D341Med (cell line): ENCODE data around the gene DDHD1.
A peak's percentile ranks its signal among the peaks of the same experiment; 100 is the strongest.
"Not testable (repeated sequence)": the region's sequence is repeated elsewhere in the genome, so short reads cannot be mapped to it uniquely, and the experiment has no call there.

Experiments
- DNase-seq: peaks from one replicate; pipeline ENCODE4 v3.0.0; 2012; ENCODE audit warnings: low spot score

Gene DDHD1

DNA sequence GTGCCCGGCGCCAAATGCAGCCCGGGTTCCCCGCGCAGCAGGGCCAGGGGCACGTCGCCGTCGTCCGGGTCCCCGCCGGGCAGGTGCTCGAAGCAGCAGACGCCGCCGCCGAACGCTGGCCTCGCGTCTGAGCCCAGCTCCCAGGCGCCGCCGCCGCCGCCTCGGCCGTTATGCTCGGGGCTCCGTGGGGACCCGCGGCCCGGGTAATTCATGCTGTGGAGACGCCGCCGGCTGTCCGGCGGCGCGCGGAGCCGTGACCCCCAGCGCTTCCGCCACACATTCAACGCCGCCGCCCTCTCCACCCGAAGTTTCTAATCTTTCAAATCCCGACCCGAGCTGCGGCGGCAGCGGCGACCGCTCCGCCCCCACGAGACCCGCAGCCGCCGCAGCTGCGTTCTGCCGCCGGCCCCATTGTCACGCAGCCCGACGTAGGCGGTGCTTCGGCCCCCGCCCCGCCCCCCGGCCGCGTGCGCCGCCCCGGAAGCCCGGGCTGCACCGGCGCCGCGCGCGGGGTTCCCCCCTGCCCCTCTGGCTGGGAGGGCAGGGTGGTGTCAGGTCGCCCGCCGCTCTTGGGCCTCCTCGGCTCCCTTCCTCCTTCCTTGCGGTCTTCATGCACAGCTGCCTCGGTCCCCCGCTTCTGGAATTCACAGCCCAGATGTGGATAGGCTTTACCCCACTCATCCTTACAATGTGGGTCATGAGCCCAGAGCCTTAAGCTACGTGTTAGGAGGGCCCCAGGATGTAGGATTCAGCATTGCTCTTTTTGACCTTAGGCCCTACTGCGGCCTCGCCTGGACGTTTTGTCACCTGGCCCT, at the start of gene DDHD1:
DDHD1 (minus strand) TSS at position 437 of the 815 bp plus-strand sequence; CDS start at position 212, 225 bp downstream.
- DNase-seq, result peak; percentile 98

DNA sequence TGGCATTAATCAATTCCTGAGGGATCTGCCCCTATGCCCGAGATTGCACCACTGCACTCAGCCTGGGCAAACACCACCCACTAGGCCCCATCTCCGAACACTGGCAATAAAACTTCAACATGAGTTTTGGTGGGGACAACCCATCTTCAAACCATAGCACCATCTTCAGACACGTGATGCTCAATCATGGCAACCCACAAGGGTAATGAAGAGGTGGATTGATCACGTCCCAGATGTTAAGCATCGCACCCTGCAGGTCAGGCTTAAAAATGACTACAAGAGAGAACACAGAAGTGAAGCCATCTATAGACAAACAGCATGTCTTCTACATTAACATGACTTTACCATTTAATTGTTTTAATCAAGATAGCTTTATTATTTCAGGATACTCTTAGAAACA, 42.8 kb upstream of the DDHD1 start:
- no peak for DNase-seq

DNA sequence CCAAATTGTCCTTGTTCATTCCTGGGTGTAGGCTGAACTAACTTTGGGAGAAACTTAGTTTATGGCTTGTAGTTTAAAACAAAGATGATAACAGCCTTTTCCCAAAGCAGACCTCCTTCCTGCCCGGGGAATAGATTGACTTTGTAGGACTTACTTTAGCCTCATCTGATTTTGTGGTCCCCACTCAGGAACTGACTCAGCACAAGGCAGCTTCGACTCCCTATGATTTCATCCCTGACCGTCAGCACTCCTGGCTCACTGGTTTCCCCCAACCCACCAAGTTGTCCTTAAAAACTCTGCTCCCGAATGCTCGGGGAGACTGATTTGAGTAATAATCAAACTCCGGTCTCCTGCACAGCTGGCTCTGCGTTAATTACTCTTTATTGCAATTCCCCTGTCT, 40.1 kb upstream of the DDHD1 start:
- no peak for DNase-seq

DNA sequence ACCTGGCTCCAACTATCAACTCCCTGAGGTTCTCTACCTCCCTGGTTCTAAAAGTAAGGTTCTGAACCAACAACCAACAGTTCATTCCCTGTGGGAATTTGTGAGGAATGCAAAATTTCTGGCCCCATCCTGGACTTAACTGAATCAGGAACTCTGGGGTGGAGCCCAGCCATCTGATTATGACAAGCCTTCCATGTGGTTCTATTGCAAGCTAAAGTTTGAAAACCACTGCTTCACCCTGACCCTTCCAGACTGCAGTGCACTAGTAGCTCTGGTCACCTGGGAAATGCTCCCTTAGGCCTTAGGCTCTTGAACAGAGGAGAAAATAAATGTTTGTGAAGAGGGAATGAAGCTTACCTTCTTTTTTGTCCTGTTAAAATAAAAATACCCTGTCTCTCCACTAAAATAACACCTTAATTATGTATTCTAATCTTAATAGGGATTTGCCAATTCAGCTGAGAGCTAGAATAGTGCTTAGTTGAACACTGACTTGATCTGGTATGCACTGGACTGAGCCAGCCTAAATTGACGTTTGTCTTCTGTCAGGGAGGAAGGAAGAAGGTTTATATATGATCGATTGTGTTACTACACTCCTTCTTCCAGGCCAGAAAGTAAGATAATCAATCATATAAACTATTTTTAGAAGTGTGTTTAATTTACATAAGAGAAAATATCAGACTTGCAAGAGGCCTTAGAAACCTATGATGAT, 39.1 kb upstream of the DDHD1 start:
- no peak for DNase-seq

DNA sequence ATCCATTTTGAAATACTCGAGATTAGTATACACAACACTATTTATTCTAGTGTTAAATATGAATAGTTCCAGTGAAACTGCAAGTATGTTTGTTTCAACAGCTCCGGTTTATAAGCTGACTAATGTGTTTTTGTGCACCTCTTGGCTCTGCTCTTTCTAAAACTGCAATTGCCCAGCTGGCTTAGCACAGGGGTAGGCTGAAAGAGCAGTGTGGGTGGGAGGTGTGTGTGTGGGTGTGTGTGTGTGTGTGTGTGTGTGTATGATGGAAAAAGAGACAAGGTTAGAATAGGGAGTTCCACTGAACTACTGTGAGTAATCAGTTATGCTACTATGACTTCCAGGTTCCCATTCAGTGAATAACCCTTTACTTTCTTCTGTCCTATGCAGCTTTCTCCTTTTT, 37.8 kb upstream of the DDHD1 start:
- no peak for DNase-seq

- no peak for DNase-seq
Measured at GRCh38 chr14:53187921-53188463, 34.9 kb upstream of the DDHD1 start.

- no peak for DNase-seq
Measured at GRCh38 chr14:53186532-53186931, 33.4 kb upstream of the DDHD1 start.

DNA sequence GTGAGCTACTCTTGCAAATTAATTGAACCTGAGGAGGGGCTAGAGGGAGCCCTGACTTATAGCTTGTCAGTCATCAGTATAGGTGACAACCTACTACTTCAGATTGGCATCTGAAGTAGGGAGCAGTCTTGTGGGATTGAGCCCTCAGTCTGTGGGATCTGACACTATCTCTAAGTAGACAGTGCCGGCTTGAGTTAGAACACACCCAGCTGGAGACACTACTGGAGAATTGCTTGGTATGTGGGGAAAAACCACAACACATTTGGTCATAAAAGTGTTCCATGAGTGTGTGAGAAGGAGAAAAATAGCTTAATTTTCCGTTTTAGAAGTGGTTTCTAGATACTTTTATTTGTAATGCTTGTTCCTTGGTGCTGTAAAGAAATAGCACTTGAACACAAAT, 30.5 kb upstream of the DDHD1 start:
- no peak for DNase-seq

DNA sequence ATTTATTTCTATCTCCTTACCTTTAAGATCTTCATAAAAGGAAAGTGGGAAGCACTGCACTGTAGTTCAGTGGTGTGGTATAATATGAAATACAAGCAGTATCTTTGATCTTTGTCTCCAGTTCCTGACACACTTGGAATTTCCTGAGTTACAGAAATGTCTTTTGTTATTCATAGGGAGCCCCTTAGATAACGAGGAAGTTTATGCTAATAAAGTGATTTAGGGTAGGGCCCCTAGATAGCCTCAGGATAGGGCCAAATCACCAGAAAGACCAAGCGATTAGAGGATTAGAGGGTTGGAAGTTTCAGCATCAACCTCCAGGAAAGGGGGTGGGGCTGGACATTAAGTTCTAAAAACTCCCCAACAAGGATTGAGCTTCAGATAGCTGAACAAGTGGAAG, 29.9 kb upstream of the DDHD1 start:
- DNase-seq, result no peak

- not testable (repeated sequence) for DNase-seq
Measured at GRCh38 chr14:53181463-53182081, 28.4 kb upstream of the DDHD1 start.

- no peak for DNase-seq
Measured at GRCh38 chr14:53180272-53181221, 27.4 kb upstream of the DDHD1 start.

DNA sequence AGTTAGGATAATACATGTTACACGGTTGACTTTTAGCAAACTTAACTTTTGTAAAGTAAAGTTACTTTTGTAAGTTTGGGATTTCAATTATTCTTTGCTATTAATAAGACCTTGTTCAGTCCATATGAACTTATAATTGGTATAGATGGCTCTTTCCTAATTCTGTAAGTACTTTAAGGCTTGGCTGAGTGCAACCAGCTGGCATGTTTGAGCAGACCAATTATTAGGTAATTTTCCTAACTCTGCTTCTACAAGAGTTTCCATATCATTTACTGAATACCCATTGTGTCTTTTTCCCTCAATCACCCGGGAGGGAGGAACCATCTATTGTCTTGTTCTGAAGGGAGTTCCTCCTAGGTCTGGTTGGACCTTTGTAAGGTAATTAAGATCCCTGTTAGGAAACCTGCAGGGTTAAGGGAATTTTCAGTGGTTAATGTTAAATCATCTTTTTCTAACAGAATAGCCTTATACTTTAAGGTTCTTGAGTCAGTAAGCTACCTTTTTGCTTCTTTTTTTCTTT, 26.4 kb upstream of the DDHD1 start:
- not testable (repeated sequence) for DNase-seq

- DNase-seq, result no peak
Measured at GRCh38 chr14:53175375-53175774, 22.3 kb upstream of the DDHD1 start.

- DNase-seq, result no peak
Measured at GRCh38 chr14:53174918-53175317, 21.8 kb upstream of the DDHD1 start.

- DNase-seq, result no peak
Measured at GRCh38 chr14:53168786-53169185, 15.7 kb upstream of the DDHD1 start.

DNA sequence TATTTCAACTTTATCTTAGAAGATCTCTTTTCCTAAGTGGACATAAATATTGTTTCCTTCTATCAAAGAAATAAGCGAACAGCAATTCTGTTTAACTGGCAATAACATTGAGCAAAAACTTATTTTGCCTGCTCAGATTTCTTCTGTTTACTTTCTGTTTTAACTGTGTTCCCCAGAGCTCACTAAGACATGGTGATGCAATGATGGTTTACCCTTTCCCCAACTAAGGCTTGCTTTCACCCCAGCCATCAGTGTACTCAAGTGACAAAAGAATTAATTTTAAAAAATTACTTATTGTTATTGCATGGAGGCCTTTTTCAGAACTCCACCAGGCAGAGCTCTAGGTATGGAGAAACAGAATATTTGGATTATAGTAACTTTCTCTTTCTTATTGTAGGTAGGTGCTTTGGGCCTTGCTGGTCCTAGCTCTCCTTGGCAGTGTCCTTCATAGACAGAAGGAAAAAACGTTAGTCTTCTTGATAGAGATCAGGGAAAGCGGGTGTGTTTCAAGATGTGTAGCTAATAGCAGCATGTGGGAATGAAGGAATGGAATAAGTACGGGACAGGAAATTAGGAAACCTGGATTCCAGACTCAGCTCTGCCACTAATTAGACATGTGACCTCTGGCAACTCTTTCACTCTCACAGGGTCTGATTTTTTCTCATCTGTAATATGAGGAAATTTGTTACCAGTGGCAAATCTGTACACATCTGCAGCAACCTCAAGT, 14.6 kb upstream of the DDHD1 start:
- DNase-seq, result no peak

DNA sequence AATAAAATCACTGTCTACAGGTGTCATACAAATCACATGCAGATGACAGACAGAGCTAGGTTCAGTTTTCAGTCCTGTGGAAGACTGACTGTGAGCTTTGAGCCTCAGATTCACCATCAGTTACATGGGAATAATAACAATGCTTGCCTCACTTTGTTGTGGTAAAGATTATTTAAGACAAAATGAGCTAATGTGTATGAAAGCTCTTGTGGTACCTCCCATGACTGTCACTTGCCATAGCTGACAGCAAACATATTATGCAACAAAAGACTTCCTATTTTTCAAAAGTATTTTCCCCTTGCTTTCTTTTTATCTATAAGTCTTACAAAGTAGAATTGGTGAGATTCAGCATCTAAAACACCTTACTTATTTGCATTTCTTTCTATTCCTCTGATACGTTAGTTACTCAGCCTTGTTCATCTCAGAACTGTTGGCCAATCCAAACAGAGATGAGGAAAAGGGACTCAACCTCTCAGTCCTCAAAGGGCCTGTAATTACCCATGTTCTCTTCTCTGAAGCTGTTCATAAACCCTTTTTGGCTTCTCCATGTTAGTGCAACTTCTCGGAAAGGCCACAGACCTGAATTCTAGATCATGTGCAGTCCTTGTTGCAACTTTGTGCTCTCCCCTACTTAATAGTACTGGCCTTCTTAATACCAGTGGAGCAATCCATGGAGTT, 8.8 kb upstream of the DDHD1 start:
- DNase-seq, result no peak

DNA sequence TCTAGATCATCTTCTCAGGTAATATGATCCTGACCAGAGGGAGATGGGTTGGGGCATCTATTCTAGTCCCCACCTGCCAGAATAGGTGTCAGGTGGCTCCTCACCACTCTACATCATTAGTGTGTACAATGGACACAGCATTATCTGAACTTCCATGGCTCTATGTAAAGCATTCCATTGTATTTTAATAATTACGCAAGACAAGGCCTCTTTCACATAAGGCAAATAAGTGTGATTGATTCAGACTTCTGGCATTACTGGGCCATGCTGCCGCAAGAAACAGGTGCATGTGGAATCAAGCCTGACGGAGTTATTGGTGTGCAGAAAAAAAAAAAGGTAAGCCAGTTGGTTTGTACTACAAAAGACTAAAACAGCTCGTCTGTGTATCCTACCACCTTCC, 3.1 kb upstream of the DDHD1 start:
- no peak for DNase-seq

DNA sequence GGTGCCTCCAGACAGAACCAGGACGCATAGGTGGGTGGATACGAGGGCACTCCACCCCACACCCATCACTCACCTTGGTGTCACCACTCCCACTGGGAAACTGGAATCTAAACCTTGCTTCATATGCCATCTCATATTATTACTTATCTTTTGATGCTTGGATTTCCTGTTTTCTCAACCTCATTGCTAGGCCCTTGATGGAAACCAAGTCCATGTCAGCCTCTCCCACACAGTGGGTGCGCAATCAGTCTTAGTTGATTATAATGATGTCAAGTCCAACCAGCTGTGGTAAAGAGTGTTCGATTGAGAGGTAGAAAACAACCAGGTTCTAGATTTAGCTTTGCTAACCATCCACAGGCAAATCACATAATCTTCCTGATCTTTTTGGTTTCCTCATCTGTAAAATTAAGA, 584 bp upstream of the DDHD1 start:
- DNase-seq, result no peak
